Fibroblast of peridontal ligament (primary cell): ENCODE measurements around the gene KPNB1.

Source experiments
- DNase-seq: peaks from one replicate; pipeline ENCODE4 v3.0.0-alpha.2; 2010; ENCODE audit errors: extremely low read depth

The KPNB1 gene

DNA sequence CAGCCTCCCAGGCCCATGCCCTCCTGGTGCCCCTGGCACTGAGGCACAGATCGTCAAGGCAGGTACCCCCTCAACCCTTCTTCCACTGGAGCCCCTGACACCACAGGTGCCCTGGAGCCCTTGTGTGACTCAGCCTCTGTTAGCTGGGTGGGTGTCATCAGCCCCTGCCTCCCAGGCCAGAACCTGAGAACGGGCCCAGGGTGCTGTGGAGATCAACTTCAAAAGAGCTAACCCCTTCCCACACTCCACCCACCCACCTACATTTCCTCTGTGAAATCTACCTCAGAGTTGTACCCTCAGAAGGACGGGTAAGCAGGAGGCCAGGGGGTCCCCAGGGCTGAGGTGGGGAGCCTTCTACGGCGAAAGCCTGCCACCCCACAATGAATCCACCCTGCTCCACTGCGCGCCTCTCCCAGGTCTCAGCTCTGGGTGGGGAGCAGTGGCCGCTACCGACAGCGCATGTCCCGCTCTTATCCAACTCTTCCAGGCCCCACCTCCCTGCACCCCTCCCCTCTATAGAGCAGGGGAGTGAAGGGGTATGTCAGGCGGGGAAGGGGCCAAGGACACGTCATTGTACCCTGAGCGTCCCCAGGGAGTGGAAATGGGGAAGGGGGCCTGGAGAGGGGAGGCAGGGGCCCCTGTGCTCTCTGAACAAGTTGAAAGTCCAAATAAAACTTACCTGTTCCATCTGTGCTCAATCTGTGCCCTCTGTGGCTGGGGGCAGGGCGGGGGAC lies 61.8 kb downstream of the KPNB1 start:
- DNase-seq, result no peak

- DNase-seq, result no peak
These were observed 62.8 kb downstream of the KPNB1 start for GRCh38 chr17:47712330-47713023.

DNA sequence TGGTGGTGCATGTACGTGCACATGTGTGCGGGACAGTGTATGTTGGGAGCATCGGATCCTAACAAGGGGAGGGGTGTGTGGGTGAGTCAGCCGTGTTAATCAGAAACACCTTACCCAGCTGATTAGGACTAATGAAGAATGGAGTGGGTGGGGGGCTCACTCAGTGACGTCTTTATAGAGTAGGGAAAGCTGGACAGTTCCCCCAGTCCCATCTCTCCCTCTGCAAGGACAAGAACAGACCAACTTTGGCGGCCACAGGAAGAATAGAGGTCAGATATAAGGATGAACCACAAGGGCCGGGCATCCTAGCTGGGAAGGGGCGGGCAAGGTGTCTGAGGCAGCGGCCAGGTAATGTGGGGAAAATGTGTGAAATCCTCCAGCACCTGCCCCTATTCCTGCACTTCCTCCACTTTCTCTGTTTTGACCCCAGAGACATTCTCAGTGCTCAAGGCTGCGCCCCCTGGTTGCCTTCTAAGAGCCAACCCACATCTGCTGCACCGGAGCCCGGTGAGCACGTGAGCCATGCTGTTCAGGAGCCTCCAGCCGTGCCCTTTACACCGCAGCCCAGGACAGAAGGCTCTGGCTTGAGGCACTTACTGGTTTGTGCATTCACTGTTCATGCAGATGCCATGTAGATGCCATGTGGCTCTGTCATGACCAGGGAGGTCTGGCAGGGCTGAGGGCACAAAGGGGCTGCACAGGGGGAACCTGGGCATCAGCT lies 64.4 kb downstream of the KPNB1 start:
- DNase-seq, result no peak

DNA sequence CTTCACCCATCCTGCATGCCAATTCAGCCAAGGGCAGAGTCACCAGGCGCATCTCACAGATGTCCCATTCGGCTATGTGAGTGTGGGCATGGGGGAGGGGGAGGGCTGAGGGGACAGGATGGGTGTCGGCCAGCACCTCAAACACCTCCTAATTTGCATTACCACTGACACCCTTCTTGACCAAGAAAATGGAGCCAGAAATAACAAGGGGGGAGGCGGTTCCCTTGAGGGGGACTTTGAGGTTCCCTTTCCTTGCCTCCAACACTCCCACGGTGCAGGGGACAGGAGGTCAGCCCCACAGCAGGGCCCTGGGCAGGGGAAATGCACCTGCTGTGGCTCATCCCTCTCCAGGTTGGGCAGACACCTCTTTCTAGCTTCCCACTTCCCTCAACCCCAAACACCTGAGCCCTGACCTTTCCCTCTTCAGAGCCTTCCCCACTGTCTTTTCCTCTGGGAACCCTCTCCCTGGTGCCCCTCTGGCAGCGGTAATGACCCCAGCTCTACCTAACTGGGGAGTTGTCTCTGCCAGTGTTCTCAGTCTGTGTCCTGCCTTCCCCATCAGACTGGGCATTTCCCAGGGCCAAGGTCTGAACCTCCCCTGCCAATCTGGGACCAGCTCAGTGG lies 65.2 kb downstream of the KPNB1 start:
- no peak for DNase-seq

GRCh38 chr17:47715669-47716325 lies 66.1 kb downstream of the KPNB1 start:
- DNase-seq, result no peak

GRCh38 chr17:47716375-47716774 lies 66.7 kb downstream of the KPNB1 start:
- no peak for DNase-seq

DNA sequence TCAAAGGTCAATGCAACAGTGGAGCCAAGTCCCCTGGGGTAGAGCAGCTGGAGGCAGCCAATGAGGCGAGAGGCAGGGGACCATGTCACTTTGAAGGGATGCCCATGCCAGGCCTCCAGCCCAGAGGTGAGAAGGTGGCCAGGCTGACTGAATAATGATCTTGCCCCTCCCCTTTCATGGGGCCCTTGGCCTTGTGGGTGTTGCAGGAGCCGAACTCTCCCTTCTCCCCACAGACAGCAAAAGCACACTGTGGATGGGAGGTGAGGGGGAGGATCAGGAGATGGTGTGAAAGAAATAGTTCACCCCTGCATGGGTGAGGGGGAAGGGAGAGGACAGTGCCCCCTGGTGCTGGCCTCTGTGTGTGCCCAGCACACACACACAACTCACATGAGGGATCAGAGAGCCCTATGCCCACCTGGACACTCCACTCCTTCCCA lies 67.6 kb downstream of the KPNB1 start:
- DNase-seq, result no peak

DNA sequence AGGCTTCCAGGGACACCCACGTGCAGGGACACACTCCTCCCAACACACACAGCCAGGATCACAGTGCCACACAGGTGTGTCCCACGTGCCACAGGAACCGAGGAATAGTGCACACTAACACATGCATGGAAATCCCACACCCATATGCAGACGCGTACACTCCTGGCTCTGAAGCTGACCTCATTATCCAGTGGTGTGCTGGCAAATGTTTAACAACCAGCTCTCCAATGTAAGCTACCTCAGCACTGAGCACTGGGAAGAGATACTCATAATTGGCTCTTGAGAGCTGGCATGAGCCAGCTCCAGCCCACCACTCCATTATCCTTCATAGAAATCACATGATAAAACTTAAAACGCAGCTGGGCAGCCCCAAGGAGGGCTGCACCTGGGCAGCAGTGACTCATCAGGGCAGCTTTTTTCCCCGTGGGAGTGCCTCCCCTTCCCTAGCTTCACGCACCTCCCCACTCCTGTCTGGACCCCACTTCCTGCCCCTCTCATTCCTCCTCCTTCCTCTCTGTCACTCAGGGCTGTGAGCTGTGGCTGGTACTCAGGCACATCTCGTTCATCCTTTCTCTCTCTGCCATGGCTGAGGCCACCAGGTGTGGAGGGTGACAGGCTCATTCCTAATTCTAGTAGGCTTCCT lies 68.4 kb downstream of the KPNB1 start:
- no peak for DNase-seq

DNA sequence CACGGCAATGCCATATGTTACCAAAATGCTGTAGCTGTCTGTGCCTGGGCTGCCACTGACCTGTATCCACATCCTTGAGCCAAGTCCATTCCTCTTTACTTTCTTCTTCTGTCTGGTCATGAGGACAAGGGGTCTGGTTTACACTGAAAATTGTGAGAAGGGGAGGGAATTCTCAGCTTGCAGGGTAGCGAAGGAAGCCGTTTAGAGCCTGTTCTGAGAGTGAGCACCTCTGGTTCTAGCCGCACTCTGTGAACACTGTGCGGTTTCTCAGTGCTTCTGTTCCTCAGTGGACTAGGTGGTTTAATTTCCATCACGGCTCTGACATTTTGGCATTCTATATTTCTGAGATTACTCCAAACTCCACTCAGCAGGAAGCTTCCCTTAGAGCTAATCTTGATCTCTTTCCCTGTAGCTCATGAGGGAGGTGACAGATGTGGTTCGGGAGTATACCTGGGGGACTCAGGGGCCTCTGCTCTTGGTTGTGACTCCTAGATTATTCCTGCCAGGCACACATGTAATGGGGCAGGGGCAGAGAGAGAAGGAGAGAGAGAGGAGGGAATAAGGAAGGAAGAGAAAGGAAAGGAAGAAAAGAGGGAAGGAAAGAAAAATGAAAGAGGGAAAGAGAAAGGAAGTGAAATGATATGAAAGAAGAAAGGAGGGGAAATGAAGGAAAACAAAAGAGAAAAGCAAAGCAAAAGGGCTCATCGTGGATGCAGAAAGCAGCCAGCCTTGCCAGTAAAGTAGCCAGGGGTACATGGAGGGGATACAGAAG lies 69.1 kb downstream of the KPNB1 start:
- no peak for DNase-seq

DNA sequence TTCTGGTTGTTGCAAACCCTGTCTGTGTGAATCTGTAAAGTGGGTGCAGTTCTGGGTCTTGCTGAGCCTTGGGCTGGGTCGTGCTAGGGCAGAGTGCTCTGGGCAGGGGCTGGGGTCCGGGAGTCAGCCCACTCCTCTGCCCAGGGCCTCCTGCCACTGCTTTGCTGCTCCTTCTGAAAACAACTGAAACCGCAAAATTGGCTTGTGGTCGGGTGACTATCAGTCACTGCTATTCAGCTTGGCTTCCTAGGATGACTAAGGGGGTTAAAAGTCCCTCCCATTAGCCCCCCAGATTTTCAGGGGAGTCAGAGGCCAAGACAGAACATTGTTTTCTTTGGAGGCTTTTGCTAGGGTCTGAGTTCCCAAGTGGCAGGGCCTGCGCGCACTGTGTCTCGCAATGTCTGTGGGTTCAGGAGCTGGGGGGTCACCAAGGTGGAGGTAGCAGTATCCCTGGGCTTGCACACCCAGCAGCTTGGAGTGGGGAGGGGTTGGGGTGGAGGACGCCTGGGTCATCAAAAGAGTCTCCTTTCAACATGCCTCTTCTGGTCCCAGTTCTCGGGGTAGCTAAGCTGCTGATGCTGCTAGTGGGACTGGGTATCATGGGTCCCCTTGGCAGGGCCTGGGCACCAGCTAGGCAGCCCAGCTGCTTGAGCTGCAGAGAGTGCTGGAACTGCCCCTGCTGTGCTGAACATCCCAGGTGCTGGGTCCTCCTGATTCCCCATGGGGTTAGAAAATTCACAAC lies 69.9 kb downstream of the KPNB1 start:
- peak; percentile 77 for DNase-seq

- DNase-seq, result no peak
These were observed 70.5 kb downstream of the KPNB1 start for GRCh38 chr17:47720196-47720595.

GRCh38 chr17:47720754-47721533 lies 71.2 kb downstream of the KPNB1 start:
- no peak for DNase-seq

DNA sequence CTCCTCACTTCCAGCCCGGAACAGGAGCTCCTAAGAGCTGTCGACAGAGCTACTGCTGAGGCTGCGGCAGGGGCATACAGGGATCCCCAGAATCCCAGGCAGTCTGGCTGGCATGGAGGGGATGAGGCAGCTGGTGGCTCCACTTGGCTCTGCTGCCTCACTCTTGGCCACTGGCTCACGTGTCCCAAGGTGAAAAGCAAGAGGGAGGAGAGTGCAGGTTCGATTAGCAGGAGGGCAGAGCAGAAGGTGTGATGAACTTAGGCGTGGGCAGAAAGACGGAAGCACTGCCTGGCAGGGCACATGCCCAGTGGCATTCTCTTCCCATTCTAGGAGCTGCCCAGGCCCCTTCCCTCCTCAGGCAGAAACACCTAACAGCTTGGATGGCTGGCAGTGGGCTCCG lies 72.0 kb downstream of the KPNB1 start:
- no peak for DNase-seq

DNA sequence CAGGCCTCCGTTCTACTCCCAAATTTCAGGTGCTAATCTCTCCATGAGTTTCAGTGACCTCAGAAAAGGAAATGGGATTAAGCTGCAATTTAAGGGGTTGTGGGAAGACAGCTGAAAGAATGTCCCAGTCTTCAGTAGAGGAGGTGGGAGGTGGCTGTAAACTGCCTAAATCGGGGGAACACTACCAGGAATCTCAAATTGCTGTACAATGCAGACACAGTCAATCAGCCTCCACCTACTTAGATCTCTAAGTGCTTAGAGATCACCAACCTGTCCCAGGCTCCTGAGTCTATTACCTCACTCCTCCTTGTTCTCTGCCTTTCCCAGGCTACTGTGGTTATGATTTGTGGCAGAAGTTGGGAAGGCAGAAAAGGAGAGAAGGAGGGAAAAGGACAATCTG lies 75.0 kb downstream of the KPNB1 start:
- no peak for DNase-seq

GRCh38 chr17:47725446-47726111 lies 75.9 kb downstream of the KPNB1 start:
- no peak for DNase-seq

DNA sequence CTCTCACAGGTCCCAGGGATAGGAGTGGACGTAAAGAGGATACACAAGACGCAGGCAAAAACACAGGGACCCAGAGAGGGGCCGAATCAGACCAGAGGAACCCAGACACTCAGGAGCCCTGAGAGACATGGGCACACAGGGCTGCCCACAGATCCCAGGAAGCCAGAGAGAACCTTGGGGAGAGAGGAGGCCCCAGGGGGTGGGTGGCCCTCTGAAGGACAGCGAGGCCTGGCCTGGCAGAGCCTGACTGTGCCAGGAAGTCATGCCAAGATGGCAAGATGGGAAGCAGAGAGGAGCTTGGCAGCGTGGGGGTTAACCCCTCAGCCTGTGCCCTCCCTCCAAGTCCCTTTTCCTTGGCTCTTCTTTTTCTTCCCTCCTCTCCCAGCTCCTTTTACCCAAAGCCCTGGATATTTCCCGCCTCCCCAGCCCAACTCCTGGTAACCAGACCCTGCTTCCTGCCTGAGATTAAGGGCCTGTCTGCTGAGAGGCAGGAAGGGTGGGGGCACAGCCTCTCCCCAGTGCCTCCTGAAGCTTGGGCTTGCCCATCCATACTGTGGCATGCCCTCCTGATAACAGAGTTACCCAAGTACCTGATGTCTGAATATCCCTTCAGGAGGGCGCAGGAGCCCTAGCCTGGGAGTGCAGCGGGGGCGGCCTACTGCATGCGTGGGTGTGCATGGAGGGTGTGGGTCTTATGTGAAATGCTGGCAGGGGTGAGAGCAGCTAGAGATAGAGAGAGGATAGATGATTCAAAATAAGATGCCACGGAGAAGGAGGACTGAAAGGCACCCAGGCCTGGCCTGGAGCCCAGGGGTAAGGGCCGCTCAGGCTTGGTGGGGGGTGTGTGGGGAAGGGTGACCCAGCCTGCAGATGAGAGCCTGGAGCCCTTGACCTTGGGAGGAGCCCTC lies 77.3 kb downstream of the KPNB1 start:
- no peak for DNase-seq

- no peak for DNase-seq
These were observed 78.0 kb downstream of the KPNB1 start for GRCh38 chr17:47727704-47728036.
